HG02852 (cell line): ENCODE measurements around the gene GAA.
"Not testable (repeated sequence)": the region's sequence is repeated elsewhere in the genome, so short reads cannot be mapped to it uniquely, and the experiment has no call there.

Experiments used
- ATAC-seq: cut with Tn5 transposase; IDR thresholded peaks from one replicate; pipeline ENCODE4 v1.9.1; 2021; ENCODE audit warnings: mild to moderate bottlenecking, moderate library complexity; ENCODE audit not compliant: unreplicated experiment

GAA gene

DNA sequence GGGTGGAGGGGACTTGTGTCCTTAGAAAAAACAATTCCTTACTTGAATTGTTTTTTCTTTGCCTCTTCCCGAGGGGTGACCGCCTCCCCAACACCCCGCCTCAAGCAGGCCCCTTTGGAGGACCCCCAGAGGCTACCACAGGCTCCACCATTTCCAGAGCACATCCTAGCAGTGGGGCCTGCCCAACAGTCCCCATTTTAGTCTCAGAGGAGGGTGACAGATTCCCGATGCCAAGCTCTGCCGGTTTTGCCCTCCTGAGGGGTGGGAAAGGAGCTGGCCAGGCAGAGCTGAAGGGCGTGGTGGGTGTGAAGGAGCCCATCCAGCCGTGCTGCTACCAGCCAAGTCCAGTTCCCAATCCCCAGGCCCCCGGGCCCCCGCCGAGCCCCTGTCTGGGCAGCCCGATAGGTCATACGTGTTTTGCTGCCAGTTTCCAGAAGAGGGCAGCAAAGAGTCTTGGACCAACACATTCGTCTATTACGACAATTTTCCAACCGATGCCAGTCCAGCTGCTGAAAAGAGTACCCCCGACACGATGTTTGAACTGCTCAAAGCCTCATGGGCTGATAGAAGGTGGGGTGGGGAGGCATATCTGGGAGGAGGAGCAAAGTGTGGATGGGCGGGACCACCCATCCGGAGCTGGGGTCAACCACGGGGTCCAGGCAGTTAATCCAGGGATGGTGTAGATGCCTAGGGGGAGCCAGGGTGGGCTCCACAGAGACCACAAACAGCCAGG lies 18.8 kb upstream of the GAA start:
- no peak for ATAC-seq

DNA sequence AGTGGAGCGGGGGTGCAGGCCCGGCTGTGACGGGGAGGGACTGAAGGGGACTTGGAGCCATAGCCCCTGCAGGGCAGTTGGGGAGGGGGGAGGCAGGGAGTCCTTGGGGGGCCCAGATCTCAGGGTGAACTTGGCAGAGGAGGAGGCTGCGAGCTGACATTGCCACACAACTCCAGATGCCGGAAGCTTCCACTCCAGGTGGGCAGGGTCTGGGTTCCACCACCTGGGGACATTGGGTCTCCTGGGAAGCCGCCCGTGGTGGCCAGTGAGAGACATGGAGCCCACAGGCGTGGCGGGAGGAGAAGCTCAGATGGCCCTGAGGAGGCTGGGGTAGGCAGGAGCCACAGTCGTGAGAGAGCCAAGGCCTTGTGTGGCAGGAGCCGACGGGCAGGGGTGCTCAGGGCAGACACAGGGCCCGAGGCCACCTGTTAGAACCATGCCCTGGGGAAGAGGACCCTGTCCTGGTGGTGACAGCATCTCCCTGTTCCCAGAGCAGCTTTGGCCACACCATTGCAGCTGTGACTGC lies 18.2 kb upstream of the GAA start:
- ATAC-seq: no peak

DNA sequence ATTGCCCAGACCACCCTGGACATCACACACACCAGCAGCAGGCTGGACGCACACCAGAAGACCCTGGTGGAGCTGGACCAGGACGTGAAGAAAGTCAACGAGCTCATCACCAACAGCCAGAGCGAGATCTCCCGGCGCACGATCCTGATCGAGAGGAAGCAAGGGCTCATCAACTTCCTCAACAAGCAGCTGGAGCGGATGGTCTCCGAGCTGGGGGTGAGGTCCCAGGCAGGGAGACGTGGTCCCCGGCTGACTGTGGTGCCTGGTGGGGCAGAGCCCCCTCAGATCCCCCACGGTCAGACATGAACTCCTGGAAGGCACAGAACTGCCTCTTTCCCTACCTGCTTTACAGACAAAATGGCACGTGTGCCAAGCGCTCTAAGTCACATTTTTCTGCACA lies 16.6 kb upstream of the GAA start:
- ATAC-seq: no peak

DNA sequence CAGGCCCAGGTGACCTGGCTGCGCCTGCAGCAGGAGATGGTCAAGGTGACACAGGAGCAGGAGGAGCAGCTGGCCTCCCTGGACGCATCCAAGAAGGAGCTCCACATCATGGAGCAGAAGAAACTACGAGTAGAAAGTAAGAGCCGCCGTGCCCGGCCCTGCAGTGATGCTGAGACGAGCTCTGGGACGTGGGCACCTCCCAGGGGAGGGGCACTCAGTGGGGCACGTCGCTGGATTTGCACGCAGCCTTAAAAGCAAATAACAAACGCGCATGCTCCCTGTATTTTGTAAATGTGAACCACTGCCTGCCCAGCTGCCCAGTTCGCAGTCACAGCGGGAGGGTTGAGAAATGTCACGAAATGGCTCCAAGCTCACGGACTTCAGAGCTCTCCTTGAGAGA lies 15.3 kb upstream of the GAA start:
- no peak for ATAC-seq

DNA sequence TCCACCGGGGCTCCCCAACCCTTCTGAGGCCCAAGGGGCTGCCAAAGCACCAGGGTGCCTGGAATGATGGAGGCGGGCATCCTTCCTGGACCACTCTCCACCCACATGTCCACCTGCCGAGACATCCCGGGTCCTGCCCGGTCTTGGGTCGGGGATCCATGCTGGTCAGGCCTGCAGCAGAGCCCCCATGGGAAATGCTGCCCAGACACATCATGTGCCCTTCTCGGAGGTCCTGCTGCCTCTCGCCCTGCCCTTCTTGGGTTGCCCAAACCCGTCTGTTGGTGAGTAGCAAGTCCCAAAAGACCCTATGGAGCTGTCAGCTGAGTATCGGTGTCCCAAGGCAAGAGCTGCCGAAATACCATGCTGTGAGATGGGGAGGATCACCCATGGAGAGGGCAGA lies 14.8 kb upstream of the GAA start:
- ATAC-seq: no peak

DNA sequence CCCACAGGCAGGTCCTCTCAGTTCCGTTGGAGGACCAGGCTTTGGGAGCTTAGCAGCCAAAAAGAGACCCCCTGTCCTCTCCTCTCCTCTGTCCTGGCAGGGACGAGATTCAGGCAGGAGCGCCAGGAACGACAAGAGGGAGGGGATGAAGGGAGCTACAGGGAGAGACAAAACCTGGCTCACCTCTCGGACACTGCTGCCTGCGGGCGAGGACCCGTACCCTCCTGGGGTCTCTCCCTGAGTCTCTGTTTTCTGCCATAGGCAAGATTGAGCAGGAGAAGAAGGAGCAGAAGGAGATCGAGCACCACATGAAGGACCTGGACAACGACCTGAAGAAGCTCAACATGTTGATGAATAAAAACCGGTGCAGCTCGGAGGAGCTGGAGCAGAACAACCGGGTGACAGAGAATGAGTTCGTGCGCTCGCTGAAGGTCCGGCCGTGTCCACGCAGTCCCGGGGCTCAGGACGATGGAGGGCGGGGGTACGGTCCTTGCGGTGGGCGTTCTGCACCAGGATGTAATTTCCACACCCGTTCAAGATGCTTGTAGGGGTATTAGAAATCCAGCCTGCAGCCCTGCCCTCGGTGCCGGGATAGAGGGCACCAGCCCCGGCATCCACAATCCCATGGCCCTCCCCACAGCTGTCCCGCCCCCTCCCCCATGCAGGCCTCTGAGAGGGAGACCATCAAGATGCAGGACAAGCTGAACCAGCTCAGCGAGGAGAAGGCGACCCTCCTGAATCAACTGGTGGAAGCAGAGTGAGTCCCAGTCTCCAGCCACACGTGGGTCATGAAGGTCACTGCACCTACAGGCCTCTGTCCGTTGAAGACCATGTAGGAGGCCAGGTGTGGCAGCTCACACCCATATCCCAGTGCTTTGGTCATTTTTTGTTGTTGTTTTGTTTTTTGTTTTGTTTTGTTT lies 13.8 kb upstream of the GAA start:
- no peak for ATAC-seq

DNA sequence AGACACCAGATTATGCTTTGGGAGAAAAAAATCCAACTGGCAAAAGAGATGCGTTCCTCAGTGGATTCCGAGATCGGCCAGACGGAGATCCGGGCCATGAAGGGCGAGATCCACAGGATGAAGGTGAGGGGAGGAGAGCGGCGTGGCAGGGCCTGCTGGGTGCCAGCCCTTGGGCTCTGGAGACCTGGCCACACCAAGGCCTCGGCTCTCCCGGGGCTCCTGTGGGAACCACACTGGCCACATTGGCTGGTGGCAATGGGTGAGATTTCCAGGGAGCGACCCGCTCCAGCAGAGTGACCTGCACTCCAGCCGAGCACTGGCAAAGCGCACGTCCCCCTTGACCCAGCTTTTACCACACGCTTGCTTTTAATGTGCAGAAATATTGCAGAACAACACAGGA lies 11.6 kb upstream of the GAA start:
- no peak for ATAC-seq

DNA sequence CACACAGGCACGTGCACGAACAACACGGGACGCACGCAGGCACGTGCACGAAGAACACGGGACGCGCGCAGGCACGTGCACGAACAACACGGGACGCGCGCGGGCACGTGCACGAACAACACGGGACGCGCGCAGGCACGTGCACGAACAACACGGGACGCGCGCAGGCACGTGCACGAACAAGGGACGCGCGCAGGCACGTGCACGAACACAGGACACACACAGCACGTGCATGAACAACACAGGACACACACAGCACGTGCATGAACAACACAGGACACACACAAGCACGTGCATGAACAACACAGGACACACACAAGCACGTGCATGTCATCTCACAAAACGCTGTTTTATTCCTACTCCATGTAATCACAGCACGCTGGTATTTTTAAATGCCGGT lies 11.2 kb upstream of the GAA start:
- ATAC-seq: not testable (repeated sequence)

DNA sequence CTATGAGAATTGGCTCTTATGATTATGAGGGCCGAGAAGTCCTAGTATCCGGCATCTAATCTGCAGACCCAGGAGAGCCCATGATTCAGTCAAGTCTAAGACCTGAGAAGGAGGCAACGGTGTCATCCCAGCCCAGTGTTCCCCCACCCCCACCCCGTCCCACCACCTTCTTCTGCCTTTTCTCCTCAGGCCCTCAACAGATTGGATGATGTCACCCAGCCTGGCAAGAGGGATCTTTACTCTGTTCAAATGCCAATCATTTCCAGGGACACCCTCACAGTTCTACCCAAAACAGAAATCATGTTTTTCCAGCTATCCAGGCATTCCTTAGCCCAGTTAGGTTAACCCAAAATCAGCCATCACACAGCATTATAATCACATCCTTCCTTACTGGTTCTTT lies 10.0 kb upstream of the GAA start:
- no peak for ATAC-seq

DNA sequence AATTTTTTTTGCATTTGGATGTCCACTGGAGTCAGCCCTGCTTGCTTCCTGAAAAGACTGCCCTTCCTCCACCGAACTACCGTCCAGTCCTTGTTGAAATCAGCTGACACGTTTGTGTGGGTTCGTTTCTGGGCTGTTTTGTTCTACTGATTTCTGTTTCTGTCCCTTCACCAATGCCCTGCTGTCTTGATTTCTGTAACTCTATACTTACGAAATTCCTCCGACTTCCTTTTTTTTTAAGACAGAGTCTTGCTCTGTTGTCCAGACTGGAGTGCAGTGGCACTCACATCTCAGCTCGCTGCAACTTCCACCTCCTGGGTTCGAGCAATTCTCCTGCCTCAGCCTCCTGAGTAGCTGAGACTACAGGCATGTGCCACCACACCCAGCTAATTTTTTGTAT lies 8.4 kb upstream of the GAA start:
- no peak for ATAC-seq

DNA sequence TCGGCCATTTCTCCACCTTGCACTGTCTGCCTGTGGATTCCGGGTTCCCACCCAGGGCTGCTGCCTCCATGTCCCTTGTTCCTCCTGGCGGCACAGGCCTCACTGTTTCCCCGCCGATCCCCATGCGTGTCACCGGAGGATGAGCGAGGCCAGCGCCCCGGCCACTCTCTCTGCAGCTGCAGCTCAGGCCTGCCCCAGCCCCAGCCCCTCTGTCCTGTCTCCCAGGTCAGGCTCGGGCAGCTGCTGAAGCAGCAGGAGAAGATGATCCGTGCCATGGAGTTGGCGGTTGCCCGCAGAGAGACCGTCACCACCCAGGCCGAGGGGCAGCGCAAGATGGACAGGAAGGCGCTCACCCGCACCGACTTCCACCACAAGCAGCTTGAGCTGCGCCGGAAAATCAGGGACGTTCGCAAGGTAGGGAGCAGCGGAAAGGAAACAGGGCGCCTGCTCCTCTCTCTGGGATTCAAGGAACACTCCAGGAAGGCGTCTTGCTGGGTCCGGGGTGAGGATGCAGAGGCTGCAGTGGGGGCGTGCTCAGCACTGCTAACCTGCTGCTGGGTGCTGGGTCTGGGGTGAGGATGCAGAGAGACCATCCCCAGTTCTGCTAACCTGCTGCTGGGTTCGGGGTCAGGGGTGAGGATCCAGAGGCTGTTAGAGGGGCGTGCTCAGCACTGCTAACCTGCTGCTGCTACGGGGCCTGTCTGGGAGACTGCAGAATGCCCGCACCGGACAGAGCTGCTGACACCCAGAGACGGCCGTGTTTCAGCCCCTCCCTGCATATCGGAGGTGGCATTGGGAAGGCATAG lies 6.1 kb upstream of the GAA start:
- no peak for ATAC-seq

DNA sequence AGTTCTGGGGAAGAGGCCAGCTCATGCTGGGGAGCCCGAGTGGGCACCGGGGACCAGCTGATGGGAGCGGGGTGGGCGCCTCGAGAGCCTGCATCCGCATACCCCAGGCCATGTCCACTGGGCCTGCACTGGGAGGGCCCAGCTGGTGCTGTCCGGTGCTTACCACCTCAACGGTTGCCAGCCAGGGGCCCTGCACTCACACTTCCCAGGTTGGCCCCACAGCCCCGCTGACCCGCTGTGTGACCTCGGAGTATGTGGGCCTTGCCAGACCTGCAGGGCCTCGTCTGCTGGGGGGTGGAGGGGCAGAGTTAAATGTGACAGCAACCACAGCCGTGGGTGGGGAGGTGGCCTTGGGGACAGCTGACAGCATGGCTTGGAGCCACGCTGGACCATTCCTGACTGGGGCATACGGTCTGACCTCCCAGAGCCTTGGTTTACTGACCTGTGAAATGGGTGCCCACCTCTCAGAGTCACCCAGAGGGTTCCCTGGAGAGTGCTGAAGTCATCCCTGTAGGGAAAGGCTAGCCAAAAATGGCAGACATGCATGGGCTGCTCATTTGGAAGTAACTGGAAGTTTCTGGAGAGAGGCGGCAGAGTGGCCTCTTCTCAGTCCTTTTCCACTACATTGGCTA lies 5.4 kb upstream of the GAA start:
- ATAC-seq: no peak

DNA sequence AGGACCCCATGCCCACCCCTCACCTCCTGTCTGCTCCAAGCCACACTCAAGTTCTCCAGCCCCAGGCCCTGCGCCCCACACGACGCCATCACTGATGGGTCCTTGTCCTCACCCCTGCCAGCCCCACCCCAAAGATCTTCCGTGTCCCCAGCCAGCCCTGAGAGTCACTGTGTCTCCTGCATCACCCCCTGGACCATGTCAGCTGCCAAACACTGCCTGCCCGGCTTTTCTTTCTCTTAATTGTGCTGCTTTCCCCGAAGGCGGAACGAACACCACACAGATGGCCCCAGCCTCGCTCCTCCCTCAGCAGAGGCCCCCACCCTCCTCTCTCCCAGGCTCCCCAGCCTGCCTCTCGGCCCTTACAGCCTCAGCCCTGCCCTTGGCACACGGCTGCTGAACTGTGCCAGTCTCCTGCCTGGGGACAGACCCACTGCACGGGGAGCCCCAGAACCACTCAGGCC lies 4.8 kb upstream of the GAA start:
- ATAC-seq: no peak

DNA sequence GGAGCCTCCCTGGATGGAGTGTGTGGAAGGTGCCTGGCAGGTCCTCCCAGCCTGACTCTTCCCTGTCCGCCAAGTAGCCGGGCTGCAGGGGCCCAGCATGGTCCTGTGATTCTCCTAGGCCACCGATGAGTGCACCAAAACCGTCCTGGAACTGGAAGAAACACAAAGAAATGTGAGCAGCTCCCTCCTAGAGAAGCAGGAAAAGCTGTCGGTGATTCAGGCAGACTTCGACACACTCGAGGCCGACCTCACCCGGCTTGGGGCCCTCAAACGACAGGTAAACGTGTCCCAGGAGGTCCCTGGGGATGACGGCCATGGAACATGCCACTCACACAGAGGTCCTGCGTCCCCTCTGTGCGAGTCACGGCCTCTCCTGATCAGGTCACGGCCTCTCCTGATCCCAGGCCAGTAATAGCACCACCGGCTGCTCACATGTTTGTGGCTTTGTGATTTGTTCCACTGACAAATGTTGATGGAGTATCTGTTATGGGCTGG lies 4.2 kb upstream of the GAA start:
- ATAC-seq: no peak

DNA sequence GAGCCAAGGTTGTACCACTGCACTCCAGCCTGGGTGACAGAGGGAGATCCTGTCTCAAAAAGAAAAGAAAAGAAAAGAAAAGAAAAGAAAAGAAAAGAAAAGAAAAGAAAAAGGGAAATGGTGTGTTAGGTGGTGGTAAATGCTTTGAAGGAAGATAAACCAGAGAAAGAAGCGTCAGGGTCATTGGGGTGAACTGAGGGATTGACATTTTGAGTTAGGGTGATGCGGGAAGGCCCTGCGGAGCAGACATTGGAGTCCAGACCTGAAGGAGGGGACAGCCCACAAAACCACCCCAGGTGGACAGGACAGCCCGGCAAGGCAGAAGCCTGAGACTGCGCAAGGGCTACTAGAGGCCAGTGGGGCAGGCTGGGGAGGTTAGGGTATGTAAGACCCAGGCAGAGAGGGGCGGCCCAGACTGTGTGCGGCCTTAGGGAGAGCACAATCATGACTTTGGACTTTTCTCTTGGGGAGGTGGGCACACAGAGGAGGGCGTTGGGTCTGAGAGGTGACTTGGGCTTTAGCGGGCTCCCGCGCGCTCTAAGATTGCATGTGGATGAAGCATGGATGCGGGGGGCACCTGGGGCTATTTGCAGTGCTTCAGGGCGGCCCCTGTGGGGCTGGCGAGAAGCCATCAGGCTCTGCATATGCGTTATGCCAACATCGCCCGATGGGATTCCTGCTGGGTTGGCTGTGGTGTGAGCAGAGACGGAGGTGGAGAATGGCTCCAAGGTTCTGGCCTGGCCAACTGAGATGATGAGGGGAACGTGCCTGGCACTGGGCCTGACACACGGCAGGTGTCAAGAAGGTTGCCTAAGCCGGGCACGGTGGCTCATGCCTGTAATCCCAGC lies 3.3 kb upstream of the GAA start:
- ATAC-seq: no peak

DNA sequence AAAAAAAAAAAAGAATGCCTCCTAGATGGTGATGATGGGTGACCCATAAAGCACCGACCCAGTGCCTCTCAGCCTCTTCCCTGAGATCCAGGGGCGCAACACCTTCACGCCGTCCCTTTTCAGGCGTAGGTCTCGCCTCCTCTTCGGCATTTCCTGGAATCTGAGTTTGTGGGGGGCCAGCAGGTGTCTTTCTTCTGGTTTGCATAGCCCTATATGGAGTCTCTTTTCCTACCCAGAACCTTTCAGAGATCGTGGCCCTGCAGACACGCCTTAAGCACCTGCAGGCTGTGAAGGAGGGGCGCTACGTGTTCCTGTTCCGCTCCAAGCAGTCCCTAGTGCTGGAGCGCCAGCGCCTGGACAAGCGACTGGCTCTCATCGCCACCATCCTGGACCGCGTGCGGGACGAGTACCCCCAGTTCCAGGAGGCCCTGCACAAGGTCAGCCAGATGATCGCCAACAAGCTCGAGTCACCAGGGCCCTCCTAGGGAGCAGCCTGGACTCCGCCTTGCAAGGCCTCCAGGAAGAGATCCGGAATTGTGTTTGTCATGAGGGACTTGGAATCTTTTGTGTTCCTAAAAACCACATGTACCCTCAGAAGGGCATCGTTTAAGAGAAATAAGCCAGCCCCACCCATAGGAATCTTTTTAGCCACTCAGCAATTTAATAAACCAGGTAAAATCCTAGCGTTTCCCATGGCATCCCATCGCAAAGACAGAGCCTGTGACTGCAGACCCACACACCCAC lies 1.9 kb upstream of the GAA start:
- ATAC-seq: no peak

DNA sequence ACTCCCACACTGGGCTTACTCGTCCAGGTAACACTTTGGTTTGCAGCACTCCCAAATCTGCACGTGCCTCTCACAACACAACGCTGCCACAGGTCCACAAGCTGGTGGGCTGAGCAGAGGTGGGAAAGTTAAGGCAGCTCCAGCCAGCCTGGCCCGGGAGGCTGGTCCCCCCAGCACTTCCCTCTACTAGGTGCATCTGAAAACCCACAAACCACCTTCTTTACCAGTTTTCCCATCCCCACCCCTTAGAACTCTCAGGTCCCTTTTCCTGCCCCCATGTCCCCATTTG lies 1.4 kb upstream of the GAA start:
- no peak for ATAC-seq

DNA sequence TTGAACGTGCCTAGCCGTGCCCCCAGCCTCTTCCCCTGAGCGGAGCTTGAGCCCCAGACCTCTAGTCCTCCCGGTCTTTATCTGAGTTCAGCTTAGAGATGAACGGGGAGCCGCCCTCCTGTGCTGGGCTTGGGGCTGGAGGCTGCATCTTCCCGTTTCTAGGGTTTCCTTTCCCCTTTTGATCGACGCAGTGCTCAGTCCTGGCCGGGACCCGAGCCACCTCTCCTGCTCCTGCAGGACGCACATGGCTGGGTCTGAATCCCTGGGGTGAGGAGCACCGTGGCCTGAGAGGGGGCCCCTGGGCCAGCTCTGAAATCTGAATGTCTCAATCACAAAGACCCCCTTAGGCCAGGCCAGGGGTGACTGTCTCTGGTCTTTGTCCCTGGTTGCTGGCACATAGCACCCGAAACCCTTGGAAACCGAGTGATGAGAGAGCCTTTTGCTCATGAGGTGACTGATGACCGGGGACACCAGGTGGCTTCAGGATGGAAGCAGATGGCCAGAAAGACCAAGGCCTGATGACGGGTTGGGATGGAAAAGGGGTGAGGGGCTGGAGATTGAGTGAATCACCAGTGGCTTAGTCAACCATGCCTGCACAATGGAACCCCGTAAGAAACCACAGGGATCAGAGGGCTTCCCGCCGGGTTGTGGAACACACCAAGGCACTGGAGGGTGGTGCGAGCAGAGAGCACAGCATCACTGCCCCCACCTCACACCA lies 724 bp downstream of the GAA start:
- ATAC-seq: peak; percentile 25
